ENCODE results near the gene TMEM185B.

DNA sequence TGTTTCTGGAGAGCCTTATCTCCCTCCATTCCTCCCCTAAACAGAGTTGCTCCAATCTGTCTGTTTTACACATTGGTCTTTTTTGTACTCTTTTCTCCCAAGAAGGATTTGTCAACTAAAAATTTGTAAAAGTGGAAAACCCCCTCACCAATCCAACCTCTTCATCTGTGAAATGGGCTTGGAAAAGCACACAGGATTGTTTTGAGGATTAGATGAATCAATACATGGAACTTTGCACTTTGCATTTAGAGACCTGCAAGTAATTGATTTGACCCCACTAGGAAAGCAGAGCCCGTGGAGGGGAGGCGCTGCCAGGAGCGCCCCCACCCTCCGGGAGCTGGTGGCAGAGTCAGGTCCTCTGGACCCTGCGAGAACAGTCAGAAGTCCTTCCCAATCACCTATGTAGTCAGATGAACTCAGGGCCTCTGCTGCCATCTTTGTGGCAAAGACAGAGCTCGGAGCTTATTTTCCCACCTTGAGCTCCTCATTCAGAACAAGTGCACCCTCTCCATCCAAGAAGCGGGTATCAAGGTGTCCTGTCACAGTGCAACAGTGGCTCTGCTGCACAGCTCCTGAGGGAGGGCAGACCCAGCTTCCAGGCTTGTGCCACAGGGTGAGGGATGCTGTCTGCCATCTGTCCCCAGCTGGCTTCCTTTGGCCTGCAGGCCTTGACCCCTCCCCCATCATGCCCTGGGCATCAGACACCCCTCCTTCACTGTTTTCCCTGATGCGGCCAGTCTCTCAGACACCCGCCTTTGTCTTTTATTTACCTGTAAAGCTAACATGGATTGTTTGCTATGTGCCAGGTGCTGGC, 1.7 kb upstream of the TMEM185B start:
- TF ChIP-seq, protein P1, sequence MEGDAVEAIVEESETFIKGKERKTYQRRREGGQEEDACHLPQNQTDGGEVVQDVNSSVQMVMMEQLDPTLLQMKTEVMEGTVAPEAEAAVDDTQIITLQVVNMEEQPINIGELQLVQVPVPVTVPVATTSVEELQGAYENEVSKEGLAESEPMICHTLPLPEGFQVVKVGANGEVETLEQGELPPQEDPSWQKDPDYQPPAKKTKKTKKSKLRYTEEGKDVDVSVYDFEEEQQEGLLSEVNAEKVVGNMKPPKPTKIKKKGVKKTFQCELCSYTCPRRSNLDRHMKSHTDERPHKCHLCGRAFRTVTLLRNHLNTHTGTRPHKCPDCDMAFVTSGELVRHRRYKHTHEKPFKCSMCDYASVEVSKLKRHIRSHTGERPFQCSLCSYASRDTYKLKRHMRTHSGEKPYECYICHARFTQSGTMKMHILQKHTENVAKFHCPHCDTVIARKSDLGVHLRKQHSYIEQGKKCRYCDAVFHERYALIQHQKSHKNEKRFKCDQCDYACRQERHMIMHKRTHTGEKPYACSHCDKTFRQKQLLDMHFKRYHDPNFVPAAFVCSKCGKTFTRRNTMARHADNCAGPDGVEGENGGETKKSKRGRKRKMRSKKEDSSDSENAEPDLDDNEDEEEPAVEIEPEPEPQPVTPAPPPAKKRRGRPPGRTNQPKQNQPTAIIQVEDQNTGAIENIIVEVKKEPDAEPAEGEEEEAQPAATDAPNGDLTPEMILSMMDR (IDR thresholded peaks at IDR 0.05; ENCODE audit: insufficient read depth, low read length, poor library complexity, severe bottlenecking) = no peak
- TF ChIP-seq EZH2phosphoT487 (conservative IDR thresholded peaks at IDR 0.05; ENCODE audit: low read length) = no peak
